Esophagus squamous epithelium (tissue), 4 donors: Measurements from ENCODE around the gene CPXM2.

ENCODE experiments used
- CTCF ChIP-seq, 6 experiments: fragments of 450-650 bp in 4 of 6; fragments of 200-600 bp in 2 of 6; sonication (generic) in 2 of 6; IDR thresholded peaks; one replicate each; pipeline ENCODE4 v1.5.1; 2016 to 2019; ENCODE audit warnings: antibody characterized with exemption in 6 of 6, mild to moderate bottlenecking in 4 of 6, moderate library complexity in 4 of 6
- POLR2A ChIP-seq, 4 donors: fragments of 450-650 bp; IDR thresholded peaks; one replicate each; pipeline ENCODE4 v1.6.1; 2017; ENCODE audit warnings: antibody characterized with exemption in 4 of 4, mild to moderate bottlenecking in 4 of 4, moderate library complexity in 3 of 4

GRCh38 chr10:123796736-123797135 is 94.9 kb downstream of the CPXM2 start:
- TF ChIP-seq CTCF (IDR thresholded peaks at IDR 0.05) (no peak), POLR2A (IDR thresholded peaks at IDR 0.05) (no peak)
